Right lobe of liver (tissue), 6 donors: ENCODE results near the gene LCNL1. TPM values are rescaled to one million over a fixed set of nuclear protein-coding genes. Genes with fewer than 3 reads are reported as not detected.

Source experiments
- ATAC-seq, 4 donors: fragments of 200-7000 bp; cut with Tn5 transposase; one replicate each; pipeline ENCODE4 v1.9.1; 2020; ENCODE audit warnings: mild to moderate bottlenecking in 4 of 4, moderate library complexity in 4 of 4
- DNase-seq, 3 donors: peaks; one replicate each; pipeline ENCODE4 v3.0.0-alpha.2; 2020
- H3K27ac ChIP-seq, 3 donors: fragments of 200-600 bp; one replicate each; pipeline ENCODE4 v1.8.0; 2022
- H3K27me3 ChIP-seq, 2 donors: fragments of 200-600 bp; one replicate each; pipeline ENCODE4 v1.8.0; 2022
- H3K36me3 ChIP-seq, 4 donors: fragments of 200-600 bp; sonication (generic) in 1 of 4; one replicate each; pipeline versions ENCODE4 v1.5.1 to v1.8.0; 2017 to 2022; ENCODE audit warnings: control low read depth in 1 of 4
- H3K4me1 ChIP-seq, 4 donors: fragments of 200-600 bp; sonication (generic) in 1 of 4; one replicate each; pipeline versions ENCODE4 v1.5.1 to v1.8.0; 2017 to 2022; ENCODE audit warnings: control low read depth in 1 of 4
- H3K4me3 ChIP-seq, 3 donors: fragments of 200-600 bp; one replicate each; pipeline ENCODE4 v1.8.0; 2022
- H3K9me3 ChIP-seq, 4 donors: fragments of 200-600 bp; sonication (generic) in 1 of 4; one replicate each; pipeline versions ENCODE4 v1.5.1 to v1.8.0; 2017 to 2022; ENCODE audit warnings: control low read depth in 1 of 4
- POLR2A ChIP-seq: fragments of 450-650 bp; IDR thresholded peaks from one replicate; pipeline ENCODE4 v1.6.1; 2017; ENCODE audit warnings: antibody characterized with exemption, mild to moderate bottlenecking
- WGBS: methylation state at CpG from one replicate; pipeline ENCODE4 v1.1.6; 2018; ENCODE audit warnings: low coverage, low lambda C conversion rate; ENCODE audit not compliant: insufficient coverage; ENCODE audit errors: missing lambda C conversion rate; 5-methylcytosine and 5-hydroxymethylcytosine counted together
- intact Hi-C, 2 donors: fragments of 100-400 bp; cut with DNase I; formaldehyde crosslinking; loops; one replicate each; pipeline versions ENCODE4 v1.11.2 to v1.14.1; 2022
- total RNA-seq, 6 experiments: library from RNA; depleted of rRNA in 2 of 6; stranded (reverse); fragments of >200 nt in 2 of 6; fragmentation: NEBNext Ultra II Directional in 3 of 6; extraction: Animal tissue kit (Norgen Biotek cat#: 25700) in 3 of 6; gene quantifications; one replicate each; pipeline versions ENCODE4 v1.1.0 to v1.2.4, GENCODE V29; 2016 to 2023
- TF ChIP-seq, protein P1 (sequence below), 4 donors: fragments of 200-600 bp in 3 of 4; fragments of 450-650 bp in 1 of 4; IDR thresholded peaks; one replicate each; pipeline versions ENCODE4 v1.5.1 to v1.8.0; 2016 to 2022; ENCODE audit warnings: antibody characterized with exemption in 4 of 4, mild to moderate bottlenecking in 2 of 4
- donor health status: DM: no; HTN: yes; CAD: no.
- donor health status: DM: no; HTN: no; CAD: no.
- donor health status: DM: no; HTN: no; CAD: no.
- donor health status: DM: no; HTN: yes; CAD: no.
- donor health status: DM: no; HTN: yes; CAD: no.

LCNL1 gene
- total RNA-seq, 6 experiments from 2014 or later: not detected

DNA sequence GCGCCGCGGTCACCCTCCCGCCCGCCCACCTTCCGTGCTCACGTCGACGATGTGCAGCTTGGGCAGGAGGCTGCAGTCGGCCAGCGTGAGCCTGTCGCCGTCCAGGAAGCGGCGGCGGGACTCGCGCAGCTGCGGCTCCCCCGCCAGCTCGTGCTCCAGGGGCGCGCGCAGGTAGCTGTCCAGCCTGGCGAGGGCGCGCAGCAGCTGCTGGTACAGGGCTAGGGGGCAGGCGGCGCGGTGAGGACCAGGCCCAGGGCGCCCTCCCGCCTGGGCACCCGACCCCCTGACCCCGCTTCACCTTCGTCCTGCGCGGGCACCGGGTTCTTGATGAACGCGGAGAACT, 12.1 kb downstream of the LCNL1 start:
- no peak overlapping the region for H3K4me3 ChIP-seq
- TF ChIP-seq, protein P1, sequence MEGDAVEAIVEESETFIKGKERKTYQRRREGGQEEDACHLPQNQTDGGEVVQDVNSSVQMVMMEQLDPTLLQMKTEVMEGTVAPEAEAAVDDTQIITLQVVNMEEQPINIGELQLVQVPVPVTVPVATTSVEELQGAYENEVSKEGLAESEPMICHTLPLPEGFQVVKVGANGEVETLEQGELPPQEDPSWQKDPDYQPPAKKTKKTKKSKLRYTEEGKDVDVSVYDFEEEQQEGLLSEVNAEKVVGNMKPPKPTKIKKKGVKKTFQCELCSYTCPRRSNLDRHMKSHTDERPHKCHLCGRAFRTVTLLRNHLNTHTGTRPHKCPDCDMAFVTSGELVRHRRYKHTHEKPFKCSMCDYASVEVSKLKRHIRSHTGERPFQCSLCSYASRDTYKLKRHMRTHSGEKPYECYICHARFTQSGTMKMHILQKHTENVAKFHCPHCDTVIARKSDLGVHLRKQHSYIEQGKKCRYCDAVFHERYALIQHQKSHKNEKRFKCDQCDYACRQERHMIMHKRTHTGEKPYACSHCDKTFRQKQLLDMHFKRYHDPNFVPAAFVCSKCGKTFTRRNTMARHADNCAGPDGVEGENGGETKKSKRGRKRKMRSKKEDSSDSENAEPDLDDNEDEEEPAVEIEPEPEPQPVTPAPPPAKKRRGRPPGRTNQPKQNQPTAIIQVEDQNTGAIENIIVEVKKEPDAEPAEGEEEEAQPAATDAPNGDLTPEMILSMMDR (IDR thresholded peaks at IDR 0.05): no peak
- H3K9me3 ChIP-seq: no peaks in the 10 kb centered on the region
- 52% methylated on average over 8 of the region's 40 CpGs for WGBS
- intact Hi-C loops: no loop called here
- no peaks in the 10 kb centered on the region for H3K36me3 ChIP-seq
- H3K4me1 ChIP-seq: peaks cover 0 to 14% (median 5%) of the 10 kb centered on the region in 4 donors
- H3K27ac ChIP-seq: no peak overlapping the region
- ATAC-seq (no peak), DNase-seq (no peak)
- H3K27me3 ChIP-seq: no peaks in the 10 kb centered on the region

DNA sequence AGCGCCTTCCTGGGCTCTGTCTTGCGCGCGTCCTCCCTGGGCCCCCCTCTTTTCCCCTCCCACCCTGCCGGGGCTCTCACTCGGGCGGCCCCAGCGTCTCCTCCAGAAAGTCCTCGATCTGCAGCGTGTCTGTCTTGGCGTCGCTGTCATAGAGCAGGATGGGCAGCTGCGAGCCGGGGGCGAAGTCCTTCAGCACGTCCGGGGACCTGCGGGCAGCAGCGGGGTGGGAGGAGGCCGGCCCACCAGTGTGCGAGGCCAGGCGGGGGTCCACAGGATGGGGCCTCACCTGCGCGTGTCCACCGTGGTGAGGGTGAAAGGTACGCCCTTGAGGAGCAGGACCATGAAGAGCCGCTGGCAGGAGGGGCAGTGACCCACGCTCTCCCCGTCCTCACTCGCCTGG, 12.6 kb downstream of the LCNL1 start:
- Histone ChIP-seq H3K4me1 (peaks cover 0 to 14% (median 5%) of the 10 kb centered on the region in 4 donors), H3K27me3 (no peaks in the 10 kb centered on the region), H3K27ac (no peak overlapping the region), H3K36me3 (no peaks in the 10 kb centered on the region), H3K9me3 (no peaks in the 10 kb centered on the region), H3K4me3 (no peak overlapping the region)
- intact Hi-C loops: no loop called here
- no peak for DNase-seq
- 36% methylated on average over 5 of the region's 30 CpGs for WGBS
- TF ChIP-seq, protein P1 (IDR thresholded peaks at IDR 0.05): no peak
- no peak for TF ChIP-seq POLR2A
- no peak for ATAC-seq

GRCh38 chr9:136995772-136996311, 13.0 kb downstream of the LCNL1 start:
- no CpG with 5 or more reads among the region's 12 CpGs for WGBS
- no peak overlapping the region for H3K27ac ChIP-seq
- intact Hi-C loops: no loop called here
- DNase-seq (no peak), ATAC-seq (no peak)
- peaks cover 0 to 14% (median 5%) of the 10 kb centered on the region in 4 donors for H3K4me1 ChIP-seq
- no peaks in the 10 kb centered on the region for H3K9me3 ChIP-seq
- TF ChIP-seq, protein P1 (IDR thresholded peaks at IDR 0.05): no peak
- TF ChIP-seq POLR2A: no peak
- no peaks in the 10 kb centered on the region for H3K36me3 ChIP-seq
- no peak overlapping the region for H3K4me3 ChIP-seq
- no peaks in the 10 kb centered on the region for H3K27me3 ChIP-seq

- Histone ChIP-seq H3K36me3 (no peaks in the 10 kb centered on the region), H3K27ac (peak within 1 kb of the TSS in 1 of 3 donors; percentile 29), H3K9me3 (no peaks in the 10 kb centered on the region), H3K27me3 (no peaks in the 10 kb centered on the region), H3K4me1 (peaks cover 0 to 14% (median 5%) of the 10 kb centered on the region in 4 donors), H3K4me3 (no peak within 1 kb of the TSS)
- intact Hi-C loops: no loop called here
- TF ChIP-seq, protein P1 (IDR thresholded peaks at IDR 0.05): no peak
- TF ChIP-seq POLR2A: no peak
- DNase-seq: no peak
- 17% methylated on average over 1 of the region's 35 CpGs for WGBS
- ATAC-seq: peak in 2 of 4 donors; percentile 1 to 7
Observed at GRCh38 chr9:136996361-136997292, 13.8 kb downstream of the LCNL1 start, which contains the start of gene CLIC3. CLIC3 (minus strand) TSS chr9:136996568; CDS start chr9:136996543, 25 bp downstream.
